WTC11 (cell line): ENCODE data around the gene CENPE.

Source experiments
- ATF1 ChIP-seq: sonication (generic); formaldehyde crosslinking; IDR thresholded peaks from 2 replicates; pipeline ENCODE4 v1.8.1; 2023; ENCODE audit warnings: mild to moderate bottlenecking, moderate library complexity, missing genetic modification reagents
- CBFB ChIP-seq: sonication (generic); formaldehyde crosslinking; IDR thresholded peaks from 2 replicates; pipeline ENCODE4 v1.8.1; 2022; ENCODE audit warnings: mild to moderate bottlenecking, low read depth, missing genetic modification reagents
- ETV6 ChIP-seq: sonication (generic); formaldehyde crosslinking; IDR thresholded peaks from 2 replicates; pipeline ENCODE4 v1.8.1; 2022; ENCODE audit warnings: mild to moderate bottlenecking, missing genetic modification reagents
- FOXP4 ChIP-seq: sonication (generic); formaldehyde crosslinking; IDR thresholded peaks from 2 replicates; pipeline ENCODE4 v1.8.0; 2022; ENCODE audit warnings: mild to moderate bottlenecking, missing genetic modification reagents
- IRF2 ChIP-seq: sonication (generic); formaldehyde crosslinking; IDR thresholded peaks from 2 replicates; pipeline ENCODE4 v1.8.0; 2022; ENCODE audit warnings: low read depth, missing genetic modification reagents, borderline replicate concordance
- JUN ChIP-seq: sonication (generic); formaldehyde crosslinking; IDR thresholded peaks from 2 replicates; pipeline ENCODE4 v1.8.0; 2023; ENCODE audit warnings: mild to moderate bottlenecking, missing genetic modification reagents
- NFYB ChIP-seq: sonication (generic); formaldehyde crosslinking; conservative IDR thresholded peaks from 2 replicates; pipeline ENCODE4 v1.8.0; 2022; ENCODE audit warnings: low read depth, missing genetic modification reagents
- NR2C2 ChIP-seq: sonication (generic); formaldehyde crosslinking; IDR thresholded peaks from 2 replicates; pipeline ENCODE4 v1.8.0; 2022; ENCODE audit warnings: mild to moderate bottlenecking, missing genetic modification reagents
- NR3C1 ChIP-seq: sonication (generic); formaldehyde crosslinking; conservative IDR thresholded peaks from 2 replicates; pipeline ENCODE4 v1.8.1; 2023; ENCODE audit warnings: low read depth, mild to moderate bottlenecking, missing genetic modification reagents
- ZNF423 ChIP-seq: fragments of 250-450 bp; sonication (Bioruptor Pico); IDR thresholded peaks from 2 replicates; pipeline ENCODE4 v2.1.2; 2022; ENCODE audit warnings: mild to moderate bottlenecking, moderate library complexity
- TF ChIP-seq, protein P1 (sequence below): fragments of 200-600 bp; IDR thresholded peaks from 2 replicates; pipeline ENCODE4 v1.8.0; 2022; ENCODE audit warnings: antibody characterized with exemption
- TF ChIP-seq, protein P2 (sequence below): sonication (generic); formaldehyde crosslinking; IDR thresholded peaks from 2 replicates; pipeline ENCODE4 v1.8.1; 2022; ENCODE audit warnings: missing genetic modification reagents, borderline replicate concordance

GRCh38 chr4:103060453-103061148, 137.5 kb downstream of the CENPE start:
- TF ChIP-seq NR3C1 (CRISPR knock-in tag) (no peak), NFYB (CRISPR knock-in tag) (no peak), ZNF423 (no peak), IRF2 (CRISPR knock-in tag) (no peak), CBFB (no peak), JUN (CRISPR knock-in tag) (no peak), ETV6 (no peak), NR2C2 (no peak), ATF1 (no peak), FOXP4 (CRISPR knock-in tag) (no peak)
- TF ChIP-seq, protein P1, sequence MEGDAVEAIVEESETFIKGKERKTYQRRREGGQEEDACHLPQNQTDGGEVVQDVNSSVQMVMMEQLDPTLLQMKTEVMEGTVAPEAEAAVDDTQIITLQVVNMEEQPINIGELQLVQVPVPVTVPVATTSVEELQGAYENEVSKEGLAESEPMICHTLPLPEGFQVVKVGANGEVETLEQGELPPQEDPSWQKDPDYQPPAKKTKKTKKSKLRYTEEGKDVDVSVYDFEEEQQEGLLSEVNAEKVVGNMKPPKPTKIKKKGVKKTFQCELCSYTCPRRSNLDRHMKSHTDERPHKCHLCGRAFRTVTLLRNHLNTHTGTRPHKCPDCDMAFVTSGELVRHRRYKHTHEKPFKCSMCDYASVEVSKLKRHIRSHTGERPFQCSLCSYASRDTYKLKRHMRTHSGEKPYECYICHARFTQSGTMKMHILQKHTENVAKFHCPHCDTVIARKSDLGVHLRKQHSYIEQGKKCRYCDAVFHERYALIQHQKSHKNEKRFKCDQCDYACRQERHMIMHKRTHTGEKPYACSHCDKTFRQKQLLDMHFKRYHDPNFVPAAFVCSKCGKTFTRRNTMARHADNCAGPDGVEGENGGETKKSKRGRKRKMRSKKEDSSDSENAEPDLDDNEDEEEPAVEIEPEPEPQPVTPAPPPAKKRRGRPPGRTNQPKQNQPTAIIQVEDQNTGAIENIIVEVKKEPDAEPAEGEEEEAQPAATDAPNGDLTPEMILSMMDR: no peak
- TF ChIP-seq, protein P2, sequence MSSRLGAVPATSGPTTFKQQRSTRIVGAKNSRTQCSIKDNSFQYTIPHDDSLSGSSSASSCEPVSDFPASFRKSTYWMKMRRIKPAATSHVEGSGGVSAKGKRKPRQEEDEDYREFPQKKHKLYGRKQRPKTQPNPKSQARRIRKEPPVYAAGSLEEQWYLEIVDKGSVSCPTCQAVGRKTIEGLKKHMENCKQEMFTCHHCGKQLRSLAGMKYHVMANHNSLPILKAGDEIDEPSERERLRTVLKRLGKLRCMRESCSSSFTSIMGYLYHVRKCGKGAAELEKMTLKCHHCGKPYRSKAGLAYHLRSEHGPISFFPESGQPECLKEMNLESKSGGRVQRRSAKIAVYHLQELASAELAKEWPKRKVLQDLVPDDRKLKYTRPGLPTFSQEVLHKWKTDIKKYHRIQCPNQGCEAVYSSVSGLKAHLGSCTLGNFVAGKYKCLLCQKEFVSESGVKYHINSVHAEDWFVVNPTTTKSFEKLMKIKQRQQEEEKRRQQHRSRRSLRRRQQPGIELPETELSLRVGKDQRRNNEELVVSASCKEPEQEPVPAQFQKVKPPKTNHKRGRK (CRISPR knock-in tag): no peak
